GM21447 (cell line): Measurements from ENCODE around the gene ERFE.

Source experiments
- ATAC-seq: cut with Tn5 transposase; IDR thresholded peaks from one replicate; pipeline ENCODE4 v1.9.1; 2021; ENCODE audit not compliant: unreplicated experiment

Gene ERFE

DNA sequence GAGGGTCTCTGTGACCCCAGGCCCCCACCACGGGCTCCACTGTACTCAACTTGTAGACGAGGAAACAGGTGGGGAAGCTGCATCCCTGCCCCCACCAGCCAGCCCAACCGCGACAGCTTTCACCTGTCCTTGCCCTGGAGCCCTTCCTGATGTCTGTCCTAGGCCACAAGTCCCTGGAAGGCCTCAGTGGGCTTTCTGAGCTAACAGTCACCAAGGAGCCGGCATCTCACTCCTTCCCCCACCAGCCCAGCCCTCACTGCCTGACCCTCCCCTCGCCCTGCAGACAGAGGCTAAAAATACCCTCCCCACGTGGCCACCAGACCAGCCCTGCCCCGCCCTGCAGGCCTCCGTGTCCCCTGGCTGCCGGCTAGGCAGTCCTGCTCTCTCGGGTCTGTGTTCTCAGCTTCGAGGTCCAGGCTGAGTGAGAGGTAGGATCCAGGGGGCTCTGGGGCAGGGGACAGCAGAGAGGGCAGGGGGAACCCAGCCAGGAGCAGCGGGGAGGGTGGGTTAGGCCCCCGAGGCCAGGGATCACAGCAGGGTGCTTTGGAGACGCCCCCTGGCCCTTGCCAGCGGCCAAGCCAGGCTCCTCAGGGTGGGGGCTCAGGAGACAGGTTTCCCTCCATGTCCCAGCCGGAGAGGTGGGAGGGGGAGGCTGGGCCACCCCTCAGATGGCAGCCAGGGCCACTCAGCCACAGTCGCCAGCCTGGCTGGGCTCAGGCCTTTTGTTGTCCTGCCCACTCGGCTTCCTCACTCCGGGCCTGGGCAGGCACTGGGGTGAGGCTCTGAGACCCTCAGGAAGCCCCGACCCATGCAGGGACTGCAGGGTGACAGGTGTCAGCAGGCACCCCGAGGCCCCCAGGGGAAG is 20.2 kb upstream of the ERFE start, which contains the start of gene KLHL30:
TSS of gene KLHL30 (plus strand) at position 338 of the 865 bp plus-strand sequence. CDS start 2,087 bp downstream, outside the sequence.
- ATAC-seq = no peak

- ATAC-seq = no peak
Measured at GRCh38 chr2:238139196-238140039, 19.4 kb upstream of the ERFE start.

GRCh38 chr2:238140040-238140439 is 18.7 kb upstream of the ERFE start:
- no peak for ATAC-seq

- no peak for ATAC-seq
Measured at GRCh38 chr2:238140721-238141540, 17.8 kb upstream of the ERFE start.

DNA sequence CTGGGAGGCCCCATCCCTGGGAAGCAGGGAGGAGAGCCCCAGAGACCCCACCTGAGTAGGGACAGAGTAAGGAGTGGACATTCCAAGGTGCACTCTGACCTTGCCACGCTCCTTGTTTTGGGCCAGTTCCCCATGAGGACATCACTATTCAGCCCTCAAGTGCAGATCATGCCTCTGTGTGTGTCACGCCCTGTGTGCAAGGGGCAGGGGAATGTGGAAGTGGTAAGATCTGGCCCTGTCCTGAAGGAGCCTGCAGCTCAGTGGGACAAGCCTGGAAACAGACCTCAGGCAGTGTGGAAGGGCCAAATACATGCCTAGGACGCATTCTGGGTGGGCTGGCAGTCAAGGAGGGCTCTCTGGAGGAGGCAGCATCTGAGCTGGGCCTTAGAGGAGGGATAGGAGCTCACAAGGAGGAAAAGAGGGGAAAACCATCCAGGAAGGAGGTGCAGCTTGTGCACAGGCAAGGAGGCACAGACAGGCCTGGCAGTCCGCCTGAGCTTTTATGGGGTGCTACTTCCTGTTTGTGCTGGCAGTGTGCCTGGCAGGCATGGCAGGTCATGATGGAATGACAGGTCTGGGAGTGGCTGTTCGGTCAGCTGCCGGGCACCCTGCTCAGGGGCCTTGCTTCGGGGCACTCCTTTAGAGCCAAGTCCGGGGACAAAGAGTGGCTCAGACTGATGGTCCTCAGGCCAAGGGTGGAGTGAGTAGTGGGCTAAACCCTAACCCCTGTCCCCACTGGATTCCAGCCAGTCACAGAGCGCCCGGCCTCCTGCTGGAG is 17.0 kb upstream of the ERFE start:
- no peak for ATAC-seq

GRCh38 chr2:238142382-238143205 is 16.2 kb upstream of the ERFE start:
- ATAC-seq = no peak

DNA sequence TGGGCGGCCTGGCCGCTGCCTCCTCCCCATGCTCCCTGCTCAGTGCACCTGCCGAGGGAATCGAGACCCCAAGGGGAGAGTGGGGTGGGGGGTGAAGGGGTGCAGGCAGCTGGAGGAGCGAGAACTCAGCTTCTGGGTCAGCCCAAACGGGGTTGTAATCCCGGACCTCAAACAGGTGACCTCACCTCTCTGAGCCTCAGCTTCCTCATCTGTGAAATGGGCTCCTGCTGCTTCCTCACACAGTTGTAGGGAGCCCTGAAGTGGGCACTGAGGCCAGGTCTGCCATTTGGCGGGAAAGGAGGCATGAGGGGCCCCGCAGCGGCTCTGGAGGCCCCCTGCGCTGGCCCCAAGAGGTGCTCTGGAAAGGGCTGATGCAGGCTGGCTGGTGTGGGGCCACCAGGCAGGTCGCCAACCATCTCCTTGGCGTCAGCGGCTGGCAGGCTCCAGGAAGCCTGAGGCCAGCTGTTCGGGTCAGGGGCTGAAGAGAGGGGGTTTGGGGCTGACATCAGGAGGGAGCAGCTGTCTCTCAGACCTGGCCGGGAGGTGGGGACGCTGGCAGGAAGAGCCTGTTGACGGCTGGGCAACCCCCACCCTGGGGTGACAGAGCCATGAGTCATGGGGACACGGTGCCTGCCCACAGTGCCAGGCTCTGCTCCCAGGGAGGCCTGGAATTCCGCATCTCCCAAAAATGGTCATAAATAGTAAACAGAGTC is 15.4 kb upstream of the ERFE start:
- ATAC-seq = no peak

- no peak for ATAC-seq
Measured at GRCh38 chr2:238144262-238144661, 14.5 kb upstream of the ERFE start.

- no peak for ATAC-seq
Measured at GRCh38 chr2:238145046-238145445, 13.7 kb upstream of the ERFE start.

DNA sequence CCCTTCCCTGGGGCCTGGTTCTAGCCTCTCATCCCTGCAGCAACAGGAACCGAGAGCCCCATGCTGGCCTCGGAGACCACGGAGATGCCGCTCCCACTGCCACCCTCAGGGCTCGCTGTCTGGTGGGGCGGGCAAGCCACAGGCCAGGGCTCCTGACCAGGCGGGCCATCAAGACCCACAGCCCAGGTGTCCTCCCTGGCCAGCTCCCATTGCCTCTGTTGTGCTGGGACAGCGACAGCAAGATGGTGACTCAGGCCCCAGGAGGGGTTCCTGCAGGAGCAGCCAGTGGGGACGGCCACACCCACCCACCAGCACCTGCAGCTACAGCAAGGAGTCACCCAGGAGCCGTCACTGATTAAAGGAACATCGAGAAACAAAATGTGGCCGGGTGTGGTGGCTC is 12.9 kb upstream of the ERFE start:
- no peak for ATAC-seq

GRCh38 chr2:238146884-238147544 is 11.8 kb upstream of the ERFE start:
- ATAC-seq = no peak

DNA sequence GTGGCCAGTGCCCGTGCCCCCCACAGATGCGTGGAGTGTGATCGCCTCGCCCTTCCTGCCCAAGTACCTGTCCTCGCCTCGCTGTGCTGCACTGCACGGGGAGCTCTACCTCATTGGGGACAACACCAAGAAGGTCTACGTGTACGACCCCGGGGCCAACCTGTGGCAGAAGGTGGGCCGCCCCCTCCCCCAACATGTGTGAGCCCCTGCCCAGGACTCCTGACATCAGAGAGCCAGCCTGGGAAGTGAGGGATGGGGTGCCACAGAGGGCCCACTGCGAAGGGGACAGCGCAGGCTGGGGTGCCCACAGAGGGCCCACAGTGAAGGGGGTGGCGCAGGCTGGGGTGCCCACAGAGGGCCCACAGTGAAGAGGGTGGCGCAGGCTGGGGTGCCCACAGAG is 9.8 kb upstream of the ERFE start:
- ATAC-seq = no peak

DNA sequence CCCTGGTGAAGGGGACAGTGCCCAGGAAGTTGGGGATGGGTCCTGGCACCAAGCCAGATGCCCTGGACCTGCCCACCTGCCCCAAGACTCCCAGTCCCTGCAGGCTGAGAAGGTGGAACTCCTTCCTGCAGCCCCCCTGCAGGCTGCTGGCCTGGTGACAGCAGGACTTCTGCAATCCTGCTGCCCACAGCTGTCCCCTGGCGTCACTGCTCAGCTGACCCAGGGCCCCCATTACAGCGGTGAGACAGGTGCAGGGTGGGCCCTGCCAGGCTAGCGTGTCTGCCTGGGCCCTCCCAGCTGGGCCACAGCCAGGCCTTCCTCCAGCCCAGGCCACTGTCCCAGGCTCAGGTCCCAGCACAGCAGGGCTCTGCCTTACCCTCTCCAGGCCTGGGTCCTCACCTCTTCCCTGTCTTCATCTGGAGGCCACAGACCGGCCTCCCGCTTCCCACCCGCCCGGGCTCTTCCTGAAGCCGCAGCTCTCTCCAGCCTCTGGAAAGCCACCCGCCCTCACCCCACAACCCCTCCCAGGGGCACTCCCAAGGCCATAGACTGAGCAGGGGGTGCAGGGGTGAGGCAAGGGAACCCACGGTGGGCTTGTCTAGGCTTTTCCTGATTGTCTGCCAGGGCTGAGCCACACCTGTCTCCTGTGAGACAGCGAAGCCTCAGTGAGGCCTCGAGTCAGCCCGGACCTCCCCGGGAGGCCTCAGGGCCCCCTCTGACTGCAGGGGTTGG is 8.8 kb upstream of the ERFE start:
- no peak for ATAC-seq

- no peak for ATAC-seq
Measured at GRCh38 chr2:238150686-238151085, 8.1 kb upstream of the ERFE start.

GRCh38 chr2:238151205-238151604 is 7.6 kb upstream of the ERFE start:
- ATAC-seq = no peak

DNA sequence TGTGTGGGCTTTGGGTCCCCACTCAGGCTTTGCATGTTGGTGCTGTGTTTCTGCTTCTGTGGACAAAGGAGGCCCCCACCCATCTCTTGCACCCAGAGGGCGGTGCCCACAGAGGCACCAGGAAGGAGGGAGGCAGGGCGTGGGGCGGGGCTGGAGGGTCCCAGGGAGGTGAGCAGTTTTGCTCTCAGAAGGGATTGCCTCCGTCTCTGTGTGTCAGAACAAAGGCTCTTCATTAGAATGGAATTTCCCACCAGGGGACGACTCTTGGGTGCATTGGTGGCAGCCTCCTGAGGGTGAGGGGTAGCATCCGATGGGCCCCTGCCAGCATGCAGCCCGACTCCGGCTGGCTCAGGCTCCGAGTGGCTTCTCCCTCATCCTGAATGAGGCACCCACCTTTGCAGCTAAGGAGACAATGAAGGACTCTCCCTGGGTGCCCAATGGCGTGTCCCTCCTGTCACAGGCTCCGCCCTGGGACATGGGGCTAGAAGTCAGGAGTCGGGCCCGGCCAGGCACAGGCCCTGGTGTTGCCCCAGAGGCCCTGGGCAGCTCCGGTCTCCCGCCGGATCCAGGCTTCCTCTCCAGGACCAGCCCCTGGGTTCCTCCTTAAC is 7.0 kb upstream of the ERFE start:
- no peak for ATAC-seq
